Mesenchymal stem cell (in vitro differentiated cells and primary cell): ENCODE measurements around the gene IL10.
A peak's percentile ranks its signal among the peaks of the same experiment; 100 is the strongest.
"Not testable (repeated sequence)": the region's sequence is repeated elsewhere in the genome, so short reads cannot be mapped to it uniquely, and the experiment has no call there.

ENCODE experiments used
- DNase-seq: peaks from one replicate; pipeline ENCODE4 v3.0.0-alpha.2; 2013
- H2AFZ ChIP-seq: one replicate; pipeline ENCODE4 v1.6.1; 2013; ENCODE audit warnings: low read depth, mild to moderate bottlenecking, control low read depth, inconsistent platforms, low read length, moderate library complexity
- H2AK5ac ChIP-seq: 2 replicates; pipeline ENCODE4 v1.6.1; 2013; ENCODE audit warnings: low read length, moderate library complexity, mild to moderate bottlenecking, inconsistent platforms; ENCODE audit not compliant: severe bottlenecking
- H2BK120ac ChIP-seq: one replicate; pipeline ENCODE4 v1.6.1; 2013; ENCODE audit warnings: low read depth, mild to moderate bottlenecking, inconsistent platforms, low read length, moderate library complexity
- H2BK12ac ChIP-seq, 2 experiments: one replicate each; pipeline ENCODE4 v1.6.1; 2013; ENCODE audit warnings: inconsistent platforms in 2 of 2, low read length in 2 of 2, mild to moderate bottlenecking in 2 of 2, moderate library complexity in 2 of 2, control low read depth in 1 of 2
- H2BK15ac ChIP-seq: one replicate; pipeline ENCODE4 v1.6.1; 2013; ENCODE audit warnings: mild to moderate bottlenecking, low read depth, inconsistent platforms; ENCODE audit not compliant: poor library complexity, severe bottlenecking
- H2BK5ac ChIP-seq: 2 replicates; pipeline ENCODE4 v1.6.1; 2013; ENCODE audit warnings: low read depth, mild to moderate bottlenecking, low read length, control low read depth, inconsistent platforms; ENCODE audit not compliant: poor library complexity, severe bottlenecking
- H3K14ac ChIP-seq, 2 experiments: one replicate each; pipeline ENCODE4 v1.6.1; 2013; ENCODE audit warnings: inconsistent platforms in 2 of 2, low read length in 2 of 2, control low read depth in 1 of 2, mild to moderate bottlenecking in 1 of 2, moderate library complexity in 1 of 2
- H3K18ac ChIP-seq, 2 experiments: one replicate each; pipeline ENCODE4 v1.6.1; 2013; ENCODE audit warnings: inconsistent platforms in 2 of 2, low read length in 2 of 2, control low read depth in 1 of 2, low read depth in 1 of 2, mild to moderate bottlenecking in 1 of 2
- H3K23ac ChIP-seq, 2 experiments: one replicate each; pipeline ENCODE4 v1.6.1; 2013; ENCODE audit warnings: inconsistent platforms in 2 of 2, low read length in 2 of 2, mild to moderate bottlenecking in 2 of 2, moderate library complexity in 2 of 2, control low read depth in 1 of 2
- H3K27ac ChIP-seq: 2 replicates; pipeline ENCODE4 v1.5.1; 2013; ENCODE audit warnings: mild to moderate bottlenecking, moderate library complexity, low read length, control low read depth, inconsistent platforms; ENCODE audit not compliant: poor library complexity, severe bottlenecking
- H3K27me3 ChIP-seq, 2 experiments: 2 replicates each; pipeline versions ENCODE4 v1.6.1 to v1.7.0; 2013; ENCODE audit warnings: low read length in 2 of 2, mild to moderate bottlenecking in 2 of 2, moderate library complexity in 2 of 2, control low read depth in 1 of 2, inconsistent platforms in 1 of 2; ENCODE audit not compliant: control insufficient read depth in 1 of 2, insufficient read depth in 1 of 2
- H3K36me3 ChIP-seq, 2 experiments: 2 replicates each; pipeline versions ENCODE4 v1.6.1 to v1.7.0; 2013; ENCODE audit warnings: low read length in 2 of 2, control low read depth in 1 of 2, inconsistent platforms in 1 of 2, low read depth in 1 of 2, mild to moderate bottlenecking in 1 of 2; ENCODE audit not compliant: insufficient read depth in 2 of 2, control insufficient read depth in 1 of 2
- H3K4ac ChIP-seq, 2 experiments: one replicate each; pipeline ENCODE4 v1.6.1; 2013; ENCODE audit warnings: inconsistent platforms in 2 of 2, low read length in 2 of 2, mild to moderate bottlenecking in 2 of 2, moderate library complexity in 2 of 2, control low read depth in 1 of 2, low read depth in 1 of 2
- H3K4me1 ChIP-seq: 2 replicates; pipeline ENCODE4 v1.6.1; 2013; ENCODE audit warnings: low read depth, low read length, control low read depth; ENCODE audit not compliant: control insufficient read depth, insufficient read depth
- H3K4me2 ChIP-seq: 2 replicates; pipeline ENCODE4 v1.6.1; 2013; ENCODE audit warnings: low read length, mild to moderate bottlenecking, inconsistent platforms; ENCODE audit not compliant: poor library complexity, severe bottlenecking
- H3K4me3 ChIP-seq, 2 experiments: 2 replicates each; pipeline versions ENCODE4 v1.5.1 to v1.7.0; 2013; ENCODE audit warnings: low read length in 2 of 2, mild to moderate bottlenecking in 2 of 2, control low read depth in 1 of 2, low read depth in 1 of 2; ENCODE audit not compliant: insufficient read depth in 1 of 2
- H3K79me1 ChIP-seq: replicated peaks from 2 replicates; pipeline ENCODE4 v1.6.1; 2013; ENCODE audit warnings: mild to moderate bottlenecking, control low read depth, low read length, inconsistent platforms; ENCODE audit not compliant: poor library complexity, severe bottlenecking
- H3K9ac ChIP-seq: 2 replicates; pipeline ENCODE4 v1.7.0; 2013; ENCODE audit warnings: mild to moderate bottlenecking, low read length, moderate library complexity
- H3K9me3 ChIP-seq: 2 replicates; pipeline ENCODE4 v1.7.0; 2013; ENCODE audit warnings: mild to moderate bottlenecking, low read length; ENCODE audit not compliant: control insufficient read depth
- H4K8ac ChIP-seq: one replicate; pipeline ENCODE4 v1.6.1; 2013; ENCODE audit warnings: inconsistent platforms, mild to moderate bottlenecking, low read length, moderate library complexity
- H4K91ac ChIP-seq: one replicate; pipeline ENCODE4 v1.6.1; 2013; ENCODE audit warnings: mild to moderate bottlenecking, low read length, inconsistent platforms
- WGBS: methylation state at CpG from one replicate; pipeline ENCODE4 v1.1.7; 2013; ENCODE audit warnings: mixed read lengths; 5-methylcytosine and 5-hydroxymethylcytosine counted together

IL10 gene

GRCh38 chr1:206766251-206766856, 5.9 kb downstream of the IL10 start:
- WGBS: 18% methylated on average over 8 of the region's 8 CpGs
- no peaks in the 10 kb centered on the region for H3K9me3 ChIP-seq
- H3K18ac ChIP-seq: peak overlapping the region; percentile 4 to 55
- no peak overlapping the region for H2AFZ ChIP-seq
- peak overlapping the region; percentile 31 for H3K27ac ChIP-seq
- H4K91ac ChIP-seq: no peak overlapping the region
- no peak overlapping the region for H3K4me3 ChIP-seq
- H3K4me2 ChIP-seq: no peak overlapping the region
- H3K36me3 ChIP-seq: no peaks in the 10 kb centered on the region
- H3K9ac ChIP-seq: peak overlapping the region; percentile 59
- DNase-seq: peak; percentile 96
- H2BK12ac ChIP-seq: peak overlapping the region; percentile 75 to 82
- H3K4me1 ChIP-seq: peaks cover 12% of the 10 kb centered on the region
- no peak overlapping the region for H3K14ac ChIP-seq
- H4K8ac ChIP-seq: peak overlapping the region; percentile 50
- H2BK5ac ChIP-seq: no peak overlapping the region
- H3K4ac ChIP-seq: peak overlapping the region in 1 of 2 experiments; percentile 56
- H2BK15ac ChIP-seq: no peak overlapping the region
- H3K27me3 ChIP-seq: peaks cover 0 to 6% of the 10 kb centered on the region in 2 experiments
- H2AK5ac ChIP-seq: no peak overlapping the region
- H3K79me1 ChIP-seq: no peaks in the 10 kb centered on the region
- no peak overlapping the region for H2BK120ac ChIP-seq
- peak overlapping the region in 1 of 2 experiments; percentile 37 for H3K23ac ChIP-seq

- not testable (repeated sequence) for H3K23ac ChIP-seq, H3K4me3 ChIP-seq, H3K9me3 ChIP-seq, H2AK5ac ChIP-seq, H3K18ac ChIP-seq, H3K4me2 ChIP-seq, H3K79me1 ChIP-seq, H2BK15ac ChIP-seq, H3K27me3 ChIP-seq, H2BK120ac ChIP-seq, H3K36me3 ChIP-seq, H2BK5ac ChIP-seq, DNase-seq, H3K14ac ChIP-seq, H3K9ac ChIP-seq, H3K27ac ChIP-seq, H2AFZ ChIP-seq, H3K4me1 ChIP-seq
- peak overlapping the region; percentile 44 for H4K91ac ChIP-seq
- peak overlapping the region; percentile 73 for H4K8ac ChIP-seq
- H3K4ac ChIP-seq: peak overlapping the region in 1 of 2 experiments; percentile 33
- H2BK12ac ChIP-seq: peak overlapping the region; percentile 56 to 82
- WGBS: 90% methylated on average over 1 of the region's 1 CpG
Measured at GRCh38 chr1:206765771-206766170, 6.5 kb downstream of the IL10 start.

- H3K36me3 ChIP-seq, DNase-seq, H3K9ac ChIP-seq, H3K27ac ChIP-seq, H3K4me3 ChIP-seq, H3K14ac ChIP-seq, H2BK15ac ChIP-seq, H2AK5ac ChIP-seq, H2BK120ac ChIP-seq, H3K23ac ChIP-seq, H3K9me3 ChIP-seq, H4K8ac ChIP-seq, H2BK12ac ChIP-seq, H2BK5ac ChIP-seq, H2AFZ ChIP-seq, H4K91ac ChIP-seq, H3K79me1 ChIP-seq, H3K4ac ChIP-seq, H3K4me1 ChIP-seq, H3K4me2 ChIP-seq, H3K18ac ChIP-seq: not testable (repeated sequence)
- 86% methylated on average over 12 of the region's 12 CpGs for WGBS
- peaks cover 0 to 14% of the 10 kb centered on the region in 2 experiments for H3K27me3 ChIP-seq
Measured at GRCh38 chr1:206762741-206763364, 9.4 kb downstream of the IL10 start.

GRCh38 chr1:206761159-206761768, 11.0 kb downstream of the IL10 start:
- no peak overlapping the region for H3K27ac ChIP-seq
- no peaks in the 10 kb centered on the region for H3K79me1 ChIP-seq
- no peaks in the 10 kb centered on the region for H3K36me3 ChIP-seq
- H3K4me3 ChIP-seq: no peak overlapping the region
- DNase-seq: no peak
- peak overlapping the region; percentile 9 for H2BK120ac ChIP-seq
- no peak overlapping the region for H2BK5ac ChIP-seq
- H2AK5ac ChIP-seq: no peak overlapping the region
- no peak overlapping the region for H4K91ac ChIP-seq
- H3K27me3 ChIP-seq: peaks cover 0 to 14% of the 10 kb centered on the region in 2 experiments
- peaks cover 3% of the 10 kb centered on the region for H3K9me3 ChIP-seq
- no peak overlapping the region for H3K23ac ChIP-seq
- no peak overlapping the region for H3K4me2 ChIP-seq
- H2BK12ac ChIP-seq: no peak overlapping the region
- H3K18ac ChIP-seq: no peak overlapping the region
- H3K4ac ChIP-seq: no peak overlapping the region
- H3K4me1 ChIP-seq: no peaks in the 10 kb centered on the region
- no peak overlapping the region for H4K8ac ChIP-seq
- H2AFZ ChIP-seq: no peak overlapping the region
- H3K9ac ChIP-seq: no peak overlapping the region
- H2BK15ac ChIP-seq: no peak overlapping the region
- H3K14ac ChIP-seq: no peak overlapping the region
- 68% methylated on average over 4 of the region's 6 CpGs for WGBS
